Measurements from ENCODE around the gene NKAIN2.

The NKAIN2 gene

DNA sequence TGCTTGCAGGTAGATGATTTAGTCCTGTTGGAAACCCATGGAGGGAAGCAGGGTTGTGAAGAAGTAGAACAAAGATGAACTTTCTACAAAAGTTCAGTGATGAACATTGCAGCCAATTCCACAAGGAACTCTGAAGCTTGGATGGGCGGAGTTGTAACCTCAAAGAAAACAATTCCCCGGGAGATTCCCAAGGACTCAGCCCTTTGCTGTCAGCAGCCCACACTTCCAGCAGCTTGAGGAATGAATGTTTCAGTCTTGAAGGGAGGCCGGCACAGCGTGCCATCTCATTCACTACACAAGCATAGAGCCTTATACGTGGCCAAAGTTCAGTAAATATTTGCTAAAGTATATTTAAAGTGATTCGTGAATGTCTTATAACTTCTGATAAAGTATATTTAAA, 269.4 kb downstream of the NKAIN2 start:
- no peak overlapping the region for H3K4me3 Mint-ChIP-seq
- H3K27ac Mint-ChIP-seq, result no peak overlapping the region
- no peaks in the 10 kb centered on the region for H3K9me3 Mint-ChIP-seq
- no peaks in the 10 kb centered on the region for H3K4me1 Mint-ChIP-seq (ENCODE audit: low read depth)
- no peaks in the 10 kb centered on the region for H3K27me3 Mint-ChIP-seq
- no peak for DNase-seq
- H3K36me3 Mint-ChIP-seq (ENCODE audit: low read depth), result no peaks in the 10 kb centered on the region

- no peak for DNase-seq
- Mint-ChIP-seq H3K27me3 (no peaks in the 10 kb centered on the region), H3K36me3 (ENCODE audit: low read depth) (no peaks in the 10 kb centered on the region), H3K4me3 (no peak overlapping the region), H3K4me1 (ENCODE audit: low read depth) (no peaks in the 10 kb centered on the region), H3K9me3 (no peaks in the 10 kb centered on the region), H3K27ac (no peak overlapping the region)
Observed at GRCh38 chr6:124073820-124074587, 270.3 kb downstream of the NKAIN2 start.

DNA sequence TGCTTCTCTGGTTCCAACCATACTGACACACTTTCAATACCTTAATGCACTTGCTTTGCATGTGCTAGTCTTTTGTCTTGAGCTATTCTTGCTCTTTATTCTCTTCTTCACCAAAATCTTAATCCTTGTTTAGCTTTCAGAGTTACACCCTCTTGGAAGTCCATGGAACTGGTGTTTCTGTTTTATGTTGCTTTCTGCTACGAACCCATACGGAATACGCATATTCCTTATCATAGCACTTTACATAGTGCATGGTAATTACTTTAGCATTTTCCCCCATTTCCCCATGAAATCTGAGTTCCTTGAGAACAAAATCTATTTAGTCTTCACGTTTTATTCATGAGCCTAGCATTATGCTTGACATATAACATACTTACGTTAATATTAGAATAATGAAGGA, 270.9 kb downstream of the NKAIN2 start:
- Mint-ChIP-seq H3K4me3 (no peak overlapping the region), H3K4me1 (ENCODE audit: low read depth) (no peaks in the 10 kb centered on the region), H3K27me3 (no peaks in the 10 kb centered on the region), H3K27ac (no peak overlapping the region), H3K36me3 (ENCODE audit: low read depth) (no peaks in the 10 kb centered on the region), H3K9me3 (no peaks in the 10 kb centered on the region)
- no peak for DNase-seq

GRCh38 chr6:124076336-124077048, 272.8 kb downstream of the NKAIN2 start:
- H3K27me3 Mint-ChIP-seq, result no peaks in the 10 kb centered on the region
- H3K4me1 Mint-ChIP-seq (ENCODE audit: low read depth), result no peaks in the 10 kb centered on the region
- H3K36me3 Mint-ChIP-seq (ENCODE audit: low read depth), result no peaks in the 10 kb centered on the region
- H3K4me3 Mint-ChIP-seq, result no peak overlapping the region
- no peaks in the 10 kb centered on the region for H3K9me3 Mint-ChIP-seq
- DNase-seq, result no peak
- H3K27ac Mint-ChIP-seq, result no peak overlapping the region

- Mint-ChIP-seq H3K27ac (no peak overlapping the region), H3K36me3 (ENCODE audit: low read depth) (no peaks in the 10 kb centered on the region), H3K9me3 (no peaks in the 10 kb centered on the region), H3K27me3 (no peaks in the 10 kb centered on the region), H3K4me1 (ENCODE audit: low read depth) (no peaks in the 10 kb centered on the region), H3K4me3 (no peak overlapping the region)
- DNase-seq, result no peak
Observed at GRCh38 chr6:124078169-124078568, 274.5 kb downstream of the NKAIN2 start.

DNA sequence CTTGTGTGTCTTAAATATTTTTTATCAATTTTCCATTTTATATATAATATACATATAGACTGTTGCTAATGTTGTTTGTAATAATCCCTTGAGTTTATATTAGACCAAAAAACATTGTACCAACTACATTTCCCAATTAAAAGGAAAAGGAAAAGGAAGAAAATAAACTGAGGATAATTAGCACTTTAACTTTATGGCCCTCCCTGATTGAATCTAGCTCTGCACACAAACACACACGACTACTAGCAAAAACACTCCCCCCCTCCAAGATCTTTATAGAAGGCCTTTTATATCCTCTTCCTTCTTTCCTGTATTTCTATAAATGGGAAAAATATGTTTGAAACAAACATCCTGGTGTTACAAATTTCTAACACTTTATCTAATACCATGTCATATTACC, 276.8 kb downstream of the NKAIN2 start:
- Mint-ChIP-seq H3K9me3 (peaks cover 2% of the 10 kb centered on the region), H3K27me3 (no peaks in the 10 kb centered on the region), H3K36me3 (ENCODE audit: low read depth) (no peaks in the 10 kb centered on the region), H3K27ac (no peak overlapping the region), H3K4me3 (no peak overlapping the region), H3K4me1 (ENCODE audit: low read depth) (no peaks in the 10 kb centered on the region)
- no peak for DNase-seq

- Mint-ChIP-seq H3K4me1 (ENCODE audit: low read depth) (no peaks in the 10 kb centered on the region), H3K9me3 (no peaks in the 10 kb centered on the region), H3K27me3 (no peaks in the 10 kb centered on the region), H3K36me3 (ENCODE audit: low read depth) (no peaks in the 10 kb centered on the region), H3K4me3 (no peak overlapping the region), H3K27ac (no peak overlapping the region)
- DNase-seq, result no peak
Observed at GRCh38 chr6:124090491-124090890, 286.8 kb downstream of the NKAIN2 start.

DNA sequence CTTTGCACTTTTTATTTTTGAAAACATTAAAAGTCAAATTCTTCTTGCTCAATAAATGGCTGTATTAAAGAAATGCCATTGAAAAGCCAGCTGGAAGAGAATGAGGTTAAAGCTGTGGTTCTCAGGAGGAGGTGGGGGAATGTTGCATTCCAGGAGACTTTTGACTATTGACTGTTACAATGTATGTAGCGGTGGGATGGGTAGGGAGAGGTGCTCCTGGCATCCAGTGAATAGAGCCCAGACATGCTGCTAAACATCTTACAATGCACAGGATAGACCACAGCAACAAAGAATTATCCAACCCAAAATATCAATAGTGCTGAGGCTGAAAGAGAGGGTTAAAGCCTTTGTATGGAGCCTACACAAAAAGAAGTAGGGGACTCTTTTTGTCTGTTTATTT, 295.9 kb downstream of the NKAIN2 start:
- no peaks in the 10 kb centered on the region for H3K4me1 Mint-ChIP-seq (ENCODE audit: low read depth)
- H3K4me3 Mint-ChIP-seq, result no peak overlapping the region
- no peak overlapping the region for H3K27ac Mint-ChIP-seq
- H3K9me3 Mint-ChIP-seq, result peaks cover 5% of the 10 kb centered on the region
- H3K27me3 Mint-ChIP-seq, result no peaks in the 10 kb centered on the region
- DNase-seq, result no peak
- no peaks in the 10 kb centered on the region for H3K36me3 Mint-ChIP-seq (ENCODE audit: low read depth)

DNA sequence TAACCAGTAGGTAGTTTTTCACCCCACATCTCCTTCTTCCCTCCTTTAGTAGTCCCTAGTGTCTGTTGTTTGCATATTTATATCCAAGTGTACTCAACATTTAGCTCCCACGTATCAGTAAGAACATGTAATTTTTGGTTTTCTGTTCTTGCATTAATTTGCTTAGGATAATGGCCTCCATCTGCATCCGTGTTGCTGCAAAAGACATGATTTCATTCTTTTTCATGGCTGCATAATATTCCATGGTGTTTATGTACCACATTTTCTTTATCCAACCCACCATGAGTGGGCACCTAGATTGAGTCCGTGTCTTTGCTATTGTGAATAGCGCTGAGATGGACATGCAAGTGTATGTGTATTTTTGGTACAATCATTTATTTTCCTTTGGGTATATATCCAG, 306.8 kb downstream of the NKAIN2 start:
- H3K36me3 Mint-ChIP-seq (ENCODE audit: low read depth), result no peaks in the 10 kb centered on the region
- no peak overlapping the region for H3K4me3 Mint-ChIP-seq
- no peaks in the 10 kb centered on the region for H3K27me3 Mint-ChIP-seq
- DNase-seq, result no peak
- H3K27ac Mint-ChIP-seq, result no peak overlapping the region
- peaks cover 14% of the 10 kb centered on the region for H3K9me3 Mint-ChIP-seq
- H3K4me1 Mint-ChIP-seq (ENCODE audit: low read depth), result no peaks in the 10 kb centered on the region

DNA sequence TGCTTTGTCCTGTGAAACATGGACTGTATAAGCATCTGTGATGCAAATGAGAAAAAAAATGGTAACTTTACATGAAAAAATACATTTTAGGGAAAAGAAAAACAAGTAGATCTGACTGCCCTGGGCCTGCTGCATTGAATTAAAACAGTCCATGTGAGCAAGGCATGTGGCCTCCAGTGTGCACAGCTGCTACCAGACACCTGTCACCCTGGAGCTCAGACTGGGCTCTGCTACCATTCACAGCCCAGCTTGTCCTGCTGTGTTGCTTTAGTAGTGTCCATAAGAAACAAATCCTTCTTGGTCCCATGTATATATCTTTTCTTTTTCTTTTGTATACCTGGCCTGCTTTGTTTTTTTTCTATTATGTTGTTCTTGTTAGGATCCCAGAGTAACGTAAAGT, 315.9 kb downstream of the NKAIN2 start:
- Mint-ChIP-seq H3K4me1 (ENCODE audit: low read depth) (no peaks in the 10 kb centered on the region), H3K27ac (no peak overlapping the region), H3K9me3 (peaks cover 2% of the 10 kb centered on the region), H3K36me3 (ENCODE audit: low read depth) (no peaks in the 10 kb centered on the region), H3K27me3 (no peaks in the 10 kb centered on the region), H3K4me3 (no peak overlapping the region)
- no peak for DNase-seq

DNA sequence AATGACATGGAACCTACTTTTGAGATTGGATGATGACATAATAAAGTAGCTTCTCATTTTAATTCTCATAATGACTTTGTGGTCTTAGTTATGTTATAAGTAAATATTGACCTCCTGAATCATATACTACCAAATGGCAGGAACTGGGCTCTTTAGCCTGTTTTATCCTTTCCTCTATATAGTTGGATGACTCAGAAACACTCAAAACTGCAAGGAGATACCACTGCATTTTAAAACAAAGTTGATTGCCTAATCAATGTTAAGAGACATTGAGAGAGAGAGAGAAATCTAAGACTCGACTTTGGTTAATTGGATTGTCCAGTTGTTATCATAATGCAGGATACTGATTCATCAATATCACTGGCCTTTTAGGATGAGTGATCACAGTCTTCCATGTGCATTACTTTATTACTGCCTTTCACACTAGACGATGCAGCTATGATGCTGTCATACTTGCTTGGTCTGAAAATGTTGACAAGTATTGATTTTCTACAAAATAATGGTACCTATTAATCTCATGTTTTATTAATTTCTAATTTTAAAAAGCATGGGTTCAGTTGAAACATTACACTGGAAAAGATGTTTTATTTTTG, 320.0 kb downstream of the NKAIN2 start:
- Mint-ChIP-seq H3K27me3 (no peaks in the 10 kb centered on the region), H3K4me1 (ENCODE audit: low read depth) (no peaks in the 10 kb centered on the region), H3K9me3 (no peaks in the 10 kb centered on the region), H3K27ac (no peak overlapping the region), H3K36me3 (ENCODE audit: low read depth) (no peaks in the 10 kb centered on the region), H3K4me3 (no peak overlapping the region)
- no peak for DNase-seq

DNA sequence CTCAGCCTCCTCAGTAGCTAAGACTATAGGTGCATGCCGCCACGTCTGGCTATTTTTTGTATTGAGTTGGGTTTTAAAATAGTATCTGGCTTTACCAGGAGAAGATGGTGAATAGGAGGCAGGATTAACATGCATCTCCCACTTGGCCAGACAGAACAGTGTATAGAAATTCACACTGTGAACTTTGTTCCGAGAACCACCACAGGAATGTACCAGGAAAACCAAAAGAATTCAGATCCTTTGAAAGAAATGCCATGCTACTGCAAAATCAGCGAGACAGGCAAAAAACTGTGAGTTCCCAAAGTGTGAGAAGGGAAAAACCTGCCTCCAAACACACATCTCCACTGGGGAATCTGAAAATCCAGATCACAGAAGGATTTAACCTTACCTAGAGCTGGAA, 327.6 kb downstream of the NKAIN2 start:
- Mint-ChIP-seq H3K27ac (no peak overlapping the region), H3K4me1 (ENCODE audit: low read depth) (no peaks in the 10 kb centered on the region), H3K4me3 (no peak overlapping the region), H3K9me3 (peaks cover 4% of the 10 kb centered on the region), H3K36me3 (ENCODE audit: low read depth) (no peaks in the 10 kb centered on the region), H3K27me3 (no peaks in the 10 kb centered on the region)
- no peak for DNase-seq

GRCh38 chr6:124131779-124132178, 328.1 kb downstream of the NKAIN2 start:
- Mint-ChIP-seq H3K27me3 (no peaks in the 10 kb centered on the region), H3K9me3 (peaks cover 4% of the 10 kb centered on the region), H3K4me3 (no peak overlapping the region), H3K27ac (no peak overlapping the region), H3K4me1 (ENCODE audit: low read depth) (no peaks in the 10 kb centered on the region), H3K36me3 (ENCODE audit: low read depth) (no peaks in the 10 kb centered on the region)
- DNase-seq, result no peak

GRCh38 chr6:124132256-124132655, 328.6 kb downstream of the NKAIN2 start:
- H3K27me3 Mint-ChIP-seq, result no peaks in the 10 kb centered on the region
- no peak overlapping the region for H3K27ac Mint-ChIP-seq
- H3K4me3 Mint-ChIP-seq, result no peak overlapping the region
- DNase-seq, result no peak
- peaks cover 4% of the 10 kb centered on the region for H3K9me3 Mint-ChIP-seq
- H3K4me1 Mint-ChIP-seq (ENCODE audit: low read depth), result no peaks in the 10 kb centered on the region
- no peaks in the 10 kb centered on the region for H3K36me3 Mint-ChIP-seq (ENCODE audit: low read depth)

DNA sequence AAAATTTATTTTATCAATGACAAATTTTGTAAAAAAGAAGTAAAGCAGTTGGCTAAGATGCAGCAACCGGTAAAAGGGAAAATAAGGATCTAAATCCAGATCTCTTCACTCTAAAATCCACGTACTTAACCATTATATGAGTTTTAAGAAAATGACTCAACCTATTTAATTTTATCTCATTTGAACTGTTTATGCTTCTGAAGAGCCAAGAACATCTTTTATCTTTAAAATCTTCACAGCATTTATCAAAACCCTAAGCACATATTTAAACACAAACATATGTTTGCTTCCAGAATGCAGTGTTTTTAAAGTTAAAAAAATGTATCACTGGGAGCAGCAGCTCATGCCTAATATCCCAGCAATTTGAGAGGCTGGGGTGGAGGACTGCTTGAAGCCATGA, 339.2 kb downstream of the NKAIN2 start:
- no peaks in the 10 kb centered on the region for H3K4me1 Mint-ChIP-seq (ENCODE audit: low read depth)

More for the DNA sequence above, 339.2 kb downstream of the NKAIN2 start:
- no peaks in the 10 kb centered on the region for H3K36me3 Mint-ChIP-seq (ENCODE audit: low read depth)
- H3K9me3 Mint-ChIP-seq, result peaks cover 2% of the 10 kb centered on the region
- DNase-seq, result no peak
- H3K27ac Mint-ChIP-seq, result no peak overlapping the region
- H3K27me3 Mint-ChIP-seq, result no peaks in the 10 kb centered on the region
- H3K4me3 Mint-ChIP-seq, result no peak overlapping the region
